Uterus (tissue), 2 donors: ENCODE results near the gene ARGLU1.

Experiments used
- POLR2A ChIP-seq, 2 donors: fragments of 450-650 bp; IDR thresholded peaks; one replicate each; pipeline ENCODE4 v1.6.1; 2016; ENCODE audit warnings: antibody characterized with exemption in 2 of 2, mild to moderate bottlenecking in 1 of 2, moderate library complexity in 1 of 2
- TF ChIP-seq, protein P1 (sequence below), 4 experiments: fragments of 200-600 bp in 2 of 4; fragments of 450-650 bp in 2 of 4; sonication (generic) in 2 of 4; IDR thresholded peaks; one replicate each; pipeline ENCODE4 v1.5.1; 2016 to 2019; ENCODE audit warnings: antibody characterized with exemption in 4 of 4, mild to moderate bottlenecking in 2 of 4, moderate library complexity in 1 of 4

DNA sequence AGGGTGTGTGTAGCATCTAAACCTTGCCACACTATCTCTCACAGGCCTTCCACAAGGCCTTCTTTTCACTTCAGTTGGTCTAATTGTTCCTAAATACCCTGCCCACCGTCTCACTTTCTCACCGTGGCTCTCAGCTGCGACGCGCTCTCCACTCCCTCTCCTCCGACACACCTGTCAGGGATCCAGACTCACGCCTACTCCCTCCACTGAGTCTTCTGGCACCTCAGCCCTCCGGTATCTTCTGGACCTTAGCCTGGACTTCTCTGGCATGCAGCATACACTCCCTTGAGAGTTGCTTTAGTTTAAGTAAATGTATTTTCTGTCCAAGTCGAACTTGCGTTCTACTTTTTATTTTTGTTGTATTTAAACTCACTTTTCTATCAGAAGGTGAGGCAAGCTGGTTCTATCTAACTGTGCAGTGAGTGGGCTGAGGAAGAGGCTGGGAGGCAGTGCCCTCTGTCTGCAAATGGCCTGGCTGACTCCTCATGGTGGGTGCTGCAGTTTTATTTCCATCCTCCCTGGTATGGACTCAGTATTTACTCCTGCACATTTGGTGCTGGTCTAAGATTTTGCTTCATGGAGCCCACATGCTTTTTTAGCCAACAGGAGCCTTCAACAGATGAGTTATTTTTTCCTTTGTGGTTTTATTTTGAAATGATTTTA lies 28.5 kb upstream of the ARGLU1 start:
- TF ChIP-seq, protein P1, sequence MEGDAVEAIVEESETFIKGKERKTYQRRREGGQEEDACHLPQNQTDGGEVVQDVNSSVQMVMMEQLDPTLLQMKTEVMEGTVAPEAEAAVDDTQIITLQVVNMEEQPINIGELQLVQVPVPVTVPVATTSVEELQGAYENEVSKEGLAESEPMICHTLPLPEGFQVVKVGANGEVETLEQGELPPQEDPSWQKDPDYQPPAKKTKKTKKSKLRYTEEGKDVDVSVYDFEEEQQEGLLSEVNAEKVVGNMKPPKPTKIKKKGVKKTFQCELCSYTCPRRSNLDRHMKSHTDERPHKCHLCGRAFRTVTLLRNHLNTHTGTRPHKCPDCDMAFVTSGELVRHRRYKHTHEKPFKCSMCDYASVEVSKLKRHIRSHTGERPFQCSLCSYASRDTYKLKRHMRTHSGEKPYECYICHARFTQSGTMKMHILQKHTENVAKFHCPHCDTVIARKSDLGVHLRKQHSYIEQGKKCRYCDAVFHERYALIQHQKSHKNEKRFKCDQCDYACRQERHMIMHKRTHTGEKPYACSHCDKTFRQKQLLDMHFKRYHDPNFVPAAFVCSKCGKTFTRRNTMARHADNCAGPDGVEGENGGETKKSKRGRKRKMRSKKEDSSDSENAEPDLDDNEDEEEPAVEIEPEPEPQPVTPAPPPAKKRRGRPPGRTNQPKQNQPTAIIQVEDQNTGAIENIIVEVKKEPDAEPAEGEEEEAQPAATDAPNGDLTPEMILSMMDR (IDR thresholded peaks at IDR 0.05): no peak
- no peak for TF ChIP-seq POLR2A (IDR thresholded peaks at IDR 0.05)
